ENCODE results near the gene RIPOR2.
"Not testable (repeated sequence)": the region's sequence is repeated elsewhere in the genome, so short reads cannot be mapped to it uniquely, and the experiment has no call there.

- TF ChIP-seq POLR2A (IDR thresholded peaks at IDR 0.05; ENCODE audit: low read depth, low read length); CTCF (IDR thresholded peaks at IDR 0.05; ENCODE audit: extremely low read depth in 1 of 2, insufficient read depth in 1 of 2, low read depth in 1 of 2, low read length in 2 of 2); FOS (IDR thresholded peaks at IDR 0.05; ENCODE audit: borderline replicate concordance, insufficient read depth, low read length); MAX (IDR thresholded peaks at IDR 0.05; ENCODE audit: insufficient read depth, insufficient read length): not testable (repeated sequence)
These were observed 170.6 kb downstream of the RIPOR2 start for GRCh38 chr6:24764833-24765828.

All from endothelial cell of umbilical vein (primary cell).